B cell (primary cell): Measurements from ENCODE around the gene PARP8.

ENCODE experiments used
- EZH2 ChIP-seq: IDR thresholded peaks from 2 replicates; pipeline ENCODE4 v1.6.1; 2012; ENCODE audit warnings: borderline replicate concordance, low read depth, mild to moderate bottlenecking, moderate library complexity, low read length; ENCODE audit not compliant: insufficient read depth, poor library complexity, severe bottlenecking
- TF ChIP-seq, protein P1 (sequence below): fragments of 200-600 bp; IDR thresholded peaks from one replicate; pipeline ENCODE4 v1.8.0; 2022; ENCODE audit warnings: antibody characterized with exemption, mild to moderate bottlenecking

DNA sequence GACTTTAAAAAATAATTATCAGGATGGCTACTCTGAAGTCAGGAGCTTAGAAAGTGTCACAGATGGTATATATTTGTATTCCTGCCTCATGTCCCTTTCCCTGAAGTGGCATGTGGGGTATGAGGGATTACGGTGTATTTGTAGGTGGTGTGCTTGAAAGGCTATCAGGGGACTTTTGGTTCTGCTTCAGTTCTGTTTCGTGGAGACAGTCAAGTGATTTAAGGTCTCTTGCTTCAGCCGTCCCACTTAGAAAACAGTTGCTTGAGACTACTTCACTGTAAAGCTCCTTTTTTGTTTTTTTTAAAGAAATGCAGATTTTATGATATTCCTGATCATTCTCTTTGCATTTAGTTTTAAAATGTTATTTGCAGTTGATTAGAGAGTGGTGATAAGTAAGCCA lies 18.3 kb downstream of the PARP8 start:
- no peak for TF ChIP-seq EZH2
- TF ChIP-seq, protein P1, sequence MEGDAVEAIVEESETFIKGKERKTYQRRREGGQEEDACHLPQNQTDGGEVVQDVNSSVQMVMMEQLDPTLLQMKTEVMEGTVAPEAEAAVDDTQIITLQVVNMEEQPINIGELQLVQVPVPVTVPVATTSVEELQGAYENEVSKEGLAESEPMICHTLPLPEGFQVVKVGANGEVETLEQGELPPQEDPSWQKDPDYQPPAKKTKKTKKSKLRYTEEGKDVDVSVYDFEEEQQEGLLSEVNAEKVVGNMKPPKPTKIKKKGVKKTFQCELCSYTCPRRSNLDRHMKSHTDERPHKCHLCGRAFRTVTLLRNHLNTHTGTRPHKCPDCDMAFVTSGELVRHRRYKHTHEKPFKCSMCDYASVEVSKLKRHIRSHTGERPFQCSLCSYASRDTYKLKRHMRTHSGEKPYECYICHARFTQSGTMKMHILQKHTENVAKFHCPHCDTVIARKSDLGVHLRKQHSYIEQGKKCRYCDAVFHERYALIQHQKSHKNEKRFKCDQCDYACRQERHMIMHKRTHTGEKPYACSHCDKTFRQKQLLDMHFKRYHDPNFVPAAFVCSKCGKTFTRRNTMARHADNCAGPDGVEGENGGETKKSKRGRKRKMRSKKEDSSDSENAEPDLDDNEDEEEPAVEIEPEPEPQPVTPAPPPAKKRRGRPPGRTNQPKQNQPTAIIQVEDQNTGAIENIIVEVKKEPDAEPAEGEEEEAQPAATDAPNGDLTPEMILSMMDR: no peak
